HG03039 (cell line): ENCODE data around the gene MAGEA9.
A peak's percentile ranks its signal among the peaks of the same experiment; 100 is the strongest.
"Not testable (repeated sequence)": the region's sequence is repeated elsewhere in the genome, so short reads cannot be mapped to it uniquely, and the experiment has no call there.

ENCODE experiments used
- ATAC-seq: cut with Tn5 transposase; IDR thresholded peaks from one replicate; pipeline ENCODE4 v1.9.1; 2021; ENCODE audit warnings: mild to moderate bottlenecking, moderate library complexity; ENCODE audit not compliant: unreplicated experiment

The MAGEA9 gene

GRCh38 chrX:149781727-149782126, at the start of gene MAGEA9:
TSS of gene MAGEA9 (plus strand) at chrX:149781930. CDS start at chrX:149786211, 4,281 bp downstream.
- ATAC-seq: not testable (repeated sequence)

- ATAC-seq: not testable (repeated sequence)
Measured at GRCh38 chrX:149742269-149742668, 39.5 kb upstream of the MAGEA9 start.

- ATAC-seq: not testable (repeated sequence)
Measured at GRCh38 chrX:149746390-149747007, 35.2 kb upstream of the MAGEA9 start.

- ATAC-seq: no peak
Measured at GRCh38 chrX:149757206-149758067, 24.3 kb upstream of the MAGEA9 start.

- ATAC-seq: no peak
Measured at GRCh38 chrX:149758068-149758714, 23.5 kb upstream of the MAGEA9 start.

GRCh38 chrX:149758715-149759078, 23.0 kb upstream of the MAGEA9 start:
- ATAC-seq: not testable (repeated sequence)

GRCh38 chrX:149759824-149760223, 21.9 kb upstream of the MAGEA9 start:
- no peak for ATAC-seq

GRCh38 chrX:149760965-149761364, 20.8 kb upstream of the MAGEA9 start:
- no peak for ATAC-seq

- ATAC-seq: not testable (repeated sequence)
Measured at GRCh38 chrX:149761858-149762674, 19.7 kb upstream of the MAGEA9 start.

GRCh38 chrX:149762696-149763614, 18.8 kb upstream of the MAGEA9 start:
- no peak for ATAC-seq

- not testable (repeated sequence) for ATAC-seq
Measured at GRCh38 chrX:149770344-149770743, 11.4 kb upstream of the MAGEA9 start.

- not testable (repeated sequence) for ATAC-seq
Measured at GRCh38 chrX:149773026-149773425, 8.7 kb upstream of the MAGEA9 start.

- ATAC-seq: not testable (repeated sequence)
Measured at GRCh38 chrX:149773768-149774167, 8.0 kb upstream of the MAGEA9 start, which contains the start of gene HSFX1. TSS of gene HSFX1 (plus strand) at chrX:149774068. CDS start at chrX:149774682, 614 bp downstream.

- not testable (repeated sequence) for ATAC-seq
Measured at GRCh38 chrX:149777999-149778398, 3.7 kb upstream of the MAGEA9 start.

- ATAC-seq: peak; percentile 99
Measured at GRCh38 chrX:149795531-149795930, 13.8 kb downstream of the MAGEA9 start.

GRCh38 chrX:149799095-149799714, 17.5 kb downstream of the MAGEA9 start:
- ATAC-seq: no peak

- ATAC-seq: no peak
Measured at GRCh38 chrX:149799938-149800337, 18.2 kb downstream of the MAGEA9 start.

GRCh38 chrX:149803458-149804062, 21.8 kb downstream of the MAGEA9 start:
- no peak for ATAC-seq

- ATAC-seq: no peak
Measured at GRCh38 chrX:149804102-149804501, 22.4 kb downstream of the MAGEA9 start.
